Fibroblast of mammary gland (primary cell): ENCODE results near the gene STK11IP.
A peak's percentile ranks its signal among the peaks of the same experiment; 100 is the strongest.

Source experiments
- DNase-seq: peaks from one replicate; pipeline ENCODE4 v3.0.0-alpha.2; 2010; ENCODE audit warnings: low read depth
- H3K4me3 ChIP-seq: 2 replicates; pipeline ENCODE4 v1.5.1; 2011; ENCODE audit warnings: low read depth, mild to moderate bottlenecking, low read length, moderate library complexity; ENCODE audit not compliant: control insufficient read depth
- CTCF ChIP-seq: conservative IDR thresholded peaks from 2 replicates; pipeline ENCODE4 v1.5.1; 2011; ENCODE audit warnings: low read depth, low read length, inconsistent platforms; ENCODE audit not compliant: control insufficient read depth, insufficient read depth

The STK11IP gene

GRCh38 chr2:219597552-219598307, at the start of gene STK11IP:
STK11IP (plus strand) TSS chr2:219597857; CDS start chr2:219598120, 263 bp downstream.
- TF ChIP-seq CTCF: no peak
- H3K4me3 ChIP-seq: peak within 1 kb of the TSS; percentile 90
- DNase-seq: peak; percentile 96

GRCh38 chr2:219548990-219549389, 48.7 kb upstream of the STK11IP start:
- no peak overlapping the region for H3K4me3 ChIP-seq
- no peak for DNase-seq
- TF ChIP-seq CTCF: no peak

- no peak overlapping the region for H3K4me3 ChIP-seq
- TF ChIP-seq CTCF: no peak
- no peak for DNase-seq
Observed at GRCh38 chr2:219549619-219550018, 48.0 kb upstream of the STK11IP start.

GRCh38 chr2:219551441-219552381, 45.9 kb upstream of the STK11IP start:
- TF ChIP-seq CTCF: no peak
- peak; percentile 55 for DNase-seq
- peak overlapping the region; percentile 55 for H3K4me3 ChIP-seq

- H3K4me3 ChIP-seq: peak overlapping the region; percentile 55
- peak; percentile 65 for DNase-seq
- no peak for TF ChIP-seq CTCF
Observed at GRCh38 chr2:219552382-219553167, 45.1 kb upstream of the STK11IP start.

- no peak for DNase-seq
- TF ChIP-seq CTCF: no peak
- H3K4me3 ChIP-seq: no peak overlapping the region
Observed at GRCh38 chr2:219553168-219553417, 44.6 kb upstream of the STK11IP start.
